ENCODE data around the gene NLRC5. TPM values are rescaled to one million over a fixed set of nuclear protein-coding genes. Genes with fewer than 3 reads are reported as not detected.
"Not testable (repeated sequence)": the region's sequence is repeated elsewhere in the genome, so short reads cannot be mapped to it uniquely, and the experiment has no call there.

The NLRC5 gene
- polyA plus RNA-seq, 1 donor from 2014 or later: 134 TPM

DNA sequence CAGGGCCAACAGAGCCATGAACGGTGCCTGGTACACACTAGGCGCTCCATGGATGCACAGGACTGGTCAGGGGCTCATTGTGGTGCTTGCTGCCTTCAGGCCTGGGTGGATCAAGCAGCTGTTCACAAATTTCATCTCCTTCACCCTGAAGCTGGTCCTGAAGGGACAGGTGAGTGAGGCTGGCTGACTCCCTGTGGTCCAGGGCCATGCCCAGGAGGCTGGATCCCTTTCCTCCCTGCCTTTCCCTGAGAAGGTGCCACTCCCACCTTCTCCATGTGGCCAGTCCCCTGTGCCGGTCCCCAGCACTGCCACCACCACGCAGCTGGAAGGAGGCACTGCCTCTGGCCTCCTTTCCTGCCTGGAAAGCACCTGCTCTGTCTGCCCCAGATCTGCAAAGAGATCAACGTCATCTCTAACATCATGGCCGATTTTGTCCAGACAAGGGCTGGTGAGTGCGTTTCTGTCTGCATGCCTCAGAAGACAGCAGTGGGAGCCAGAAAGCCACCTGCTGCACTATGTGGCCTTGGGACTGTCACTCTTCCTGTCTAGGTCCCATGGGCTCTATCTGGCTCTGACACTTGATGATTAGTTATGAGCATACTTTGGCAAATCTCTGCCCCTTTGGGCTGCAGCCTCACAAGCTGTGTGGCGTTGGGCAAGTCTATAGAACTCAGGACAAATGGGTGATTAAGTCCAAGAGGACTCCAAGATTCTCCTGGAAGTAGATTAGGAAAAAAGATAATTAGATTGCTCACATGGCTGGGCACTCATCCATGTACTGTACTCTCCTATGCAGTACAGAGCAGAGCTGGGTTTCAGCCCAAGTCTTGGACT, 18.2 kb upstream of the NLRC5 start:
- no peaks in the 10 kb centered on the region for H3K9me3 Mint-ChIP-seq
- H3K4me3 Mint-ChIP-seq: peak overlapping the region in 3 of 4 donors; percentile 38 to 85 (median 58)
- peak overlapping the region; percentile 90 to 100 (median 98) for H3K27ac Mint-ChIP-seq
- H3K4me1 Mint-ChIP-seq: peaks cover 41 to 60% (median 43%) of the 10 kb centered on the region in 3 donors
- H3K27me3 Mint-ChIP-seq: peaks cover 6% of the 10 kb centered on the region
- H3K36me3 Mint-ChIP-seq: peaks cover 4% of the 10 kb centered on the region

DNA sequence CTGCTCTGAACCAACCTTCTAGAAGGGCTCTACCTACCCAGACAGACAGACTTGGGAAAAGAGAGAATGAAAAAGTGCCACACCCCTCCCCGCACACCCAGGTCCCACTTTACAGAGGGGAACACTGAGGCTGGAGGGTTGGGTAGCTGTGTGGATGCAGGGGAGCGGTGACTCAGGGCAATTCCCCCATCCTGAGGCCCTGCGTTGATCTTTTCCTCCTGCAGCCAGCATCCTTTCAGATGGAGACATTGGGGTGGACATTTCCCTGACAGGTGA, 17.7 kb upstream of the NLRC5 start:
- Mint-ChIP-seq H3K27me3 (peaks cover 6% of the 10 kb centered on the region), H3K36me3 (peaks cover 4% of the 10 kb centered on the region), H3K4me1 (peaks cover 42 to 62% (median 47%) of the 10 kb centered on the region in 3 donors), H3K27ac (peak overlapping the region; percentile 90 to 100 (median 98)), H3K9me3 (no peaks in the 10 kb centered on the region), H3K4me3 (peak overlapping the region in 3 of 4 donors; percentile 38 to 79 (median 58))

DNA sequence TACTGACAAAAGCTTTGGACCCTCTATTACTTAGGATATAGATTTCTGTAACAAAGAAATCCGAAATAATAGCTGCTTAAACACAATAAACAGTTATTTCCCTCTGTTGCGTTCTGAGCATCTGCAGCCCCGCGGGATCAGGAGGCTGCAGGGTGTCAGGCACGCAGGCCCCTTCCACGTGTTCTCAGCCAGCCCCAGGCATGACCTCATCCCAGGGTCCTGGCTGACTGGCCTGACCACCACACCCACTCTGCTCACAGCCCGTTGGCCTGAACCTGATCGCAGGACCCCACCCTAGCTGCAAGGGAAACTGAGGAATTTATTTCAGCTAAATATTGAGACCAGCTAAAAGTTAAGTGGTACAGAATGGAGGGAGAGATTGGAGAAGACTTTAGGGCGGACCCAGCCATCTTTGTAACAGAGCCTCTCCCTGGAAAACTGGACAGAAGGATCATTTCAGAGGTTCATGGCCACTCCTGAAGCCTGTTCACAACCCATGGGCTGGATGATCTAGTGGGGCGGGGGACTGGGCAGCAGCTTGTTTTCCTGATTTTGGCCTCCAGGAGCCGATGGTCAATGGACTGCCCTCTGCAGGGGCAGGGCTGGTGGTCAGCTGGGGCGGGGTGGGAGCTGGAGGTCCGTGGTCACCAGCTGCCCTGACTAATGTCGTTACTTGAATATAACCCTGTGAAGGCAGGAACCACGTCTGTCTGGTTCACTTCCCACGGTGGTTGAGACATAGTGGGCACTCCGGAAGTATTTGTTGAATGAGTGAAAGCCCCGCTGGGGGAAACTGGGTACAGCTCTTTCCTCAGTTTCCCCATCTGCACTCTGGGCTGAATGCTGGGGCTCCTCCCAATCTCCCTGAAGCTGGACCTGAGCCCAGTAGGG, 16.7 kb upstream of the NLRC5 start:
- no peaks in the 10 kb centered on the region for H3K9me3 Mint-ChIP-seq
- peaks cover 4% of the 10 kb centered on the region for H3K36me3 Mint-ChIP-seq
- peak overlapping the region; percentile 83 to 99 (median 89) for H3K27ac Mint-ChIP-seq
- peaks cover 6% of the 10 kb centered on the region for H3K27me3 Mint-ChIP-seq
- H3K4me3 Mint-ChIP-seq: peak overlapping the region in 2 of 4 donors; percentile 58 to 66
- H3K4me1 Mint-ChIP-seq: peaks cover 46 to 64% (median 48%) of the 10 kb centered on the region in 3 donors

DNA sequence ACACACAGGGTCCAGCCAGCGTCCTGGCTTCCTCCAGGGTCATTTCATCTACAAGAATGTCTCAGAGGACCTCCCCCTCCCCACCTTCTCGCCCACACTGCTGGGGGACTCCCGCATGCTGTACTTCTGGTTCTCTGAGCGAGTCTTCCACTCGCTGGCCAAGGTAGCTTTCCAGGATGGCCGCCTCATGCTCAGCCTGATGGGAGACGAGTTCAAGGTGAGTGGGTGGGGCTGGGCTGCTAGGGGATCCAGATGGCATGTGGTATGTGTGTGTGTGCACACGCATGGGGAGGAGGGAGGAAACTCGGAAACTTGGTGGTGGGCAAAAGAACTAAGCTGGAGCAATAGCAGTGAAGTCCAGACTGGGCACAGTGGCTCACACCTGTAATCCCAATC, 16.1 kb upstream of the NLRC5 start:
- peaks cover 4% of the 10 kb centered on the region for H3K36me3 Mint-ChIP-seq
- H3K4me1 Mint-ChIP-seq: peaks cover 47 to 66% (median 48%) of the 10 kb centered on the region in 3 donors
- peak overlapping the region; percentile 89 to 99 (median 93) for H3K27ac Mint-ChIP-seq
- peaks cover 6% of the 10 kb centered on the region for H3K27me3 Mint-ChIP-seq
- H3K9me3 Mint-ChIP-seq: no peaks in the 10 kb centered on the region
- H3K4me3 Mint-ChIP-seq: peak overlapping the region in 2 of 4 donors; percentile 66 to 87

DNA sequence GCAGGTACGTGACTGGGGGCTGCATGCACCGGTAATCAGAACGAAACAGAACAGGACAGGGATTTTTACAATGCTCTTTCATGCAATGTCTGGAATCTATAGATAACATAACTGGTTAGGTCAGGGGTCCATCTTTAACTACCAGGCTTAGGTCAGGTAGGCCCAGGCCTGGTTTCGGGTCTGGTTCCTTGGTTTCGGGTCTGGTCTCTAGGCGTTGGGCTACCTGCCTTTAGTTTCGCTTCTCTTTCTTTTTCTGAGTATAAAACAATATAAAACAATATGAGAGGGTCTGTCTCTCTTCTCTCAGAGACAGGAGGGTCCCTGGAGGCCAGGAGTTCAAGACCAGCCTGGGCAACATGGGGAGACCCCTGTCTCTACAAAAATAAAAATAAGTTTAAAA, 15.5 kb upstream of the NLRC5 start:
- Mint-ChIP-seq H3K4me3 (peak overlapping the region; percentile 17 to 92 (median 60)), H3K4me1 (peaks cover 44 to 64% (median 51%) of the 10 kb centered on the region in 3 donors), H3K27ac (peak overlapping the region; percentile 89 to 99 (median 93))
- H3K36me3 Mint-ChIP-seq, H3K9me3 Mint-ChIP-seq, H3K27me3 Mint-ChIP-seq: not testable (repeated sequence)

DNA sequence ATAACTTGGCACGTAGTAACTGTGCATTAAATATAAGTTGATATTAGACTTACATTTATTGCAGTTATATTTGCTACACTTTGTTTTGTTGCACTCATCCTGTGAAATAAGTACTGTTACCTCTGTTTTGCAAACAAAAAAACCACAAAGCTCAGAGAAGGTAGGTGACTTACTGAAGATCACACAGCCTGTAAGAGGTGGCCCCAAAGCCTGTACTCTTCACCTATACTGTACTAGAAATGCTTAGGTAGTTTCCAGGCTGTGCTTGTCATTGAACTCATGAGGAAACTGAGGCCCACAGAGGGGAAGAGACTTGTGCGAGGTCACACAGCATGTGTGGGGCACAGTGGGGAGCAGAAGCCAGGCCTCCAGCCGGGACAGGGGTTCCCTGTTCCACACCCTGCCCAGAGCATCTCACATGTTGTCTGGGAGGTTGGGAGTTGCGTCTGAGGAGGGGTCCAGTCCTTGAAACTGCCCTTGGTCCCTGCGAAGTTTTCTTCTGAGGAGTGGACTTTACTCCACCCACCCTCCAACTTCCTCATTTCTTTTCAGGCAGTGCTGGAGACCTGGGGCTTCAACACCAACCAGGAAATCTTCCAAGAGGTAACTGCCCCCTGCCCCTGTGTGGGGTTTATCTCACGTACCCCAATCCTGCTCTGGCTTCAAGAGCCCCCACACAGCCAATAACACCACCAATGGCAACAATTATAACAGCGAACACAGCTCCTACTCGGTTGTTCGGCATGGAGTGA, 14.6 kb upstream of the NLRC5 start:
- H3K27me3 Mint-ChIP-seq: peaks cover 6% of the 10 kb centered on the region
- no peaks in the 10 kb centered on the region for H3K9me3 Mint-ChIP-seq
- H3K4me1 Mint-ChIP-seq: peaks cover 48 to 66% (median 57%) of the 10 kb centered on the region in 3 donors
- peaks cover 4% of the 10 kb centered on the region for H3K36me3 Mint-ChIP-seq
- peak overlapping the region in 2 of 3 donors; percentile 89 to 99 for H3K27ac Mint-ChIP-seq
- H3K4me3 Mint-ChIP-seq: peak overlapping the region in 2 of 4 donors; percentile 84 to 92

DNA sequence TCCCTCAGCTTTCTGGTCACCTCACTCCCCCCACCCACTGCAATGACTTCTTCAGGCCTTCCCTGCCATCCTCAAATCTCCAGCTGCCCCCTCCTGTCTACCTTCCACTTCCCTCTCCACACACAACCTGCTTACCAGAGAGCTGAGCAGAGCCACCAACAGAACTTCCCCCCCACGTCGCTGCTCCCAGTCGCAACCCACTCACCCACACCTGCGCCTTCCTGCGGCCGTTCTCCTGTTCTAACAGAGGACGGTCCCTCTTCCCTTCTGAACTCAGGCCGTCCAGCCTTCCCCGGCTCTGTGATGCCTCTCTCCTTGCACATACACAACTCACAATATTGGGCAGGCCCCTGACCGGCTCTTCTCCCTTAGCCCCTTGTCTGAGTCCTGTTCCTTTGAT, 13.6 kb upstream of the NLRC5 start:
- Mint-ChIP-seq H3K27ac (peak overlapping the region; percentile 27 to 89 (median 65)), H3K36me3 (peaks cover 4% of the 10 kb centered on the region), H3K27me3 (peaks cover 6% of the 10 kb centered on the region), H3K4me3 (peak overlapping the region in 2 of 4 donors; percentile 59 to 88), H3K4me1 (peaks cover 49 to 67% (median 61%) of the 10 kb centered on the region in 3 donors), H3K9me3 (no peaks in the 10 kb centered on the region)

DNA sequence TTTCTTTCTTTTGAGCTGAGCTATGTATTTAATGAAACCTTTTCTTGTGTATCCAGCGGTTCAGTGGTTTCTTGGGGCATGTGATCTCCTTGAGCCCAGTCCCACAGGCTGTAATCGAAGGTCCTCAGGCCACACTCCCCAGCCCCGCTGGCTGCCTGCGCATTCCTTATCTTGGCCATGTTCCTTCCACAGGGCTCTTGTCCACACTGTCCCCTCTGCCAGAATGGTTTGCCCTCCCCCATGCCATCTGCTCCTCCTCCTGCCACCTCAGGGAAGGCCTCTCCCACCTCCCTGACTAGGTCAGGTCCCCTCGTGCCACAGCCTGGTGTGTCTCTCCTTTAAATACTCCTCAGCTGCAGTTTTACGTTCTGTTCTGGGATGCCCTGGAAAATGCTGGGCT, 12.1 kb upstream of the NLRC5 start:
- peaks cover 2% of the 10 kb centered on the region for H3K36me3 Mint-ChIP-seq
- peaks cover 57 to 69% (median 68%) of the 10 kb centered on the region in 3 donors for H3K4me1 Mint-ChIP-seq
- H3K4me3 Mint-ChIP-seq: peak overlapping the region in 1 of 4 donors; percentile 58
- peaks cover 6% of the 10 kb centered on the region for H3K27me3 Mint-ChIP-seq
- no peaks in the 10 kb centered on the region for H3K9me3 Mint-ChIP-seq
- peak overlapping the region in 1 of 3 donors; percentile 60 for H3K27ac Mint-ChIP-seq

DNA sequence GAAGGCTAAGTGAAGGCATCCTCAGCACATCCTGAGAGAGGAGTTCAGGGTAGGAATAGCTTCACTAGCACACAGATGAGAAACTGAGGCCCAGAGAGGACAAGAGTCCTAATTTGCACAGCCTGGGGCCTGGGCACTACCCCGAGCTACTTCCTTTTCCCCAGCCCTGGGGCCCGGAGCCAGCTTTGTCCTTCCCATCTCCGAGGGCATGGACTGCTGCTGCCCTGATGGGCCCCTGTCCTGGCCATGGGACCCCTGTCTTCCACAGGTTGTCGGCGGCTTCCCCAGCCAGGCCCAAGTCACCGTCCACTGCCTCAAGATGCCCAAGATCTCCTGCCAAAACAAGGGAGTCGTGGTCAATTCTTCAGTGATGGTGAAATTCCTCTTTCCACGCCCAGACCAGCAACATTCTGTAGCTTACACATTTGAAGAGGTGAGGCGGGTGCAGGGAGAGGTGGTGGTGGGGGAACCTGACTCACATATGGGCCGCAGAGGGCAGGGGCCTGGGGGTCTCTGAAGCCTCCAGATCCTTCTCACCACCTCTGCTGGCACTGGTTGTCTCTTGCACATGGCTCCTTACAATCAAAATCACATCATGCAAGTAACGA, 11.4 kb upstream of the NLRC5 start:
- Mint-ChIP-seq H3K4me3 (no peak overlapping the region), H3K36me3 (peaks cover 4% of the 10 kb centered on the region), H3K27me3 (peaks cover 6% of the 10 kb centered on the region), H3K9me3 (no peaks in the 10 kb centered on the region), H3K4me1 (peaks cover 58 to 71% (median 70%) of the 10 kb centered on the region in 3 donors), H3K27ac (peak overlapping the region in 2 of 3 donors; percentile 14 to 60)

DNA sequence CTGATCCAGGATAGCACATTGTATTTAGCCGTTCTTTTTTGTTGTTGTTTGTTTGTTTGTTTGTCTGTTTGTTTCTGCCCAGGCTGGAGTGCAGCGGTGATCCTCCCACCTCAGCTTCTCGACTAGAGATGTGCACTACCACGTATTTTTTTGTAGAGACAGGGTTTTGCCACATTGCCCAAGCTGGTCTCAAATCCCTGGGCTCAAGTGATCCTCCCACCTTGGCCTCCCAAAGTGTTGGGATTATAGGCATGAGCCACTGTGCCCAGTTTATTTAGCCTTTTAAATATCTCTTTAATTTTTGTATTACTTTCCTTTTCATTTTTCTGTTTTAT, 9.2 kb upstream of the NLRC5 start:
- peak overlapping the region in 1 of 4 donors; percentile 32 for H3K4me3 Mint-ChIP-seq

DNA sequence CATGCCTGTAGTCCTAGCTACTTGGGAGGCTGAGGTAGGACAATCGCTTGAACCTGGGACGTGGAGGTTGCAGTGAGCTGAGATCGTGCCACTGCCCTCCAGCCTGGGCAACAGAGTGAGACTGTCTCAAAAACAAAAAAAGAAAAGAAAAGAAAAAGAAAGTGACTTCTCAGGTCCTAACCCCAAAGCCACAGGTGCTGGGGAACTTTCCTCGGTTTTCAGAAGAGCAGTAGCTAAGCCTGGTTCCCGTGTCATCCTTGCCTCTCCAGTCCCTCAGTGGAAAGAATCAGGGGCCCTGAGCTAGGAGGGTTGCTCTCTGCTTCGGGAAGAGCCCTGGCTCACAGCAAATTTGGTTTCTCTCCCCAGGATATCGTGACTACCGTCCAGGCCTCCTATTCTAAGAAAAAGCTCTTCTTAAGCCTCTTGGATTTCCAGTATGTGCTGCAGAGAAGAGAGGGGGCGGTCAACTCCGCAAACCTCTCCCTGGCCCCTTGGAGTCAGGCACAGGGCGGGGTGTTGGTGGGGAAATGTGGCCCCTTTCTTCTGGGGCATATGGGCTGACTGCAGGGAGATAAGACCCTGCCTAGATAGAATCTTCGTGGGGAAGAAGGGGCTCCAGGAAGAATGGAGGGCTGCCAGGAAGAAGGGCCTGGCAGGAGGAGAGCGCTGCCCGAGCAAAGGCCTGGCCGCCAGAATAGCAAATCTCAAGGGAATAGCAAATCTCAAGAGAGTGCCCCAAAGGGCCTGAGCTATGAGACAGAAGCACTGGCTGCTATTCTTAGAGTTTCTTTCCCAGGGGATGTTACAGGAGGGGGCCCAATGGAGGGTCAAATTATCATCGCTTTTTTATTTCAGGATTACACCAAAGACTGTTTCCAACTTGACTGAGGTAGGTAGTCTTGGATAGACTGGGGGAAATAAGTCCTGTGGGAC, 8.3 kb upstream of the NLRC5 start:
- Mint-ChIP-seq H3K4me3 (peak overlapping the region; percentile 46 to 95 (median 78)), H3K27ac (peak overlapping the region; percentile 65 to 92 (median 90)), H3K4me1 (peaks cover 51 to 60% (median 56%) of the 10 kb centered on the region in 3 donors), H3K9me3 (no peaks in the 10 kb centered on the region), H3K27me3 (no peaks in the 10 kb centered on the region), H3K36me3 (peaks cover 10% of the 10 kb centered on the region)

More for the DNA sequence above, 9.2 kb upstream of the NLRC5 start:
- Mint-ChIP-seq H3K4me1 (peaks cover 50 to 61% (median 60%) of the 10 kb centered on the region in 3 donors), H3K27me3 (no peaks in the 10 kb centered on the region), H3K9me3 (no peaks in the 10 kb centered on the region), H3K27ac (peak overlapping the region in 1 of 3 donors; percentile 1), H3K36me3 (peaks cover 10% of the 10 kb centered on the region)

DNA sequence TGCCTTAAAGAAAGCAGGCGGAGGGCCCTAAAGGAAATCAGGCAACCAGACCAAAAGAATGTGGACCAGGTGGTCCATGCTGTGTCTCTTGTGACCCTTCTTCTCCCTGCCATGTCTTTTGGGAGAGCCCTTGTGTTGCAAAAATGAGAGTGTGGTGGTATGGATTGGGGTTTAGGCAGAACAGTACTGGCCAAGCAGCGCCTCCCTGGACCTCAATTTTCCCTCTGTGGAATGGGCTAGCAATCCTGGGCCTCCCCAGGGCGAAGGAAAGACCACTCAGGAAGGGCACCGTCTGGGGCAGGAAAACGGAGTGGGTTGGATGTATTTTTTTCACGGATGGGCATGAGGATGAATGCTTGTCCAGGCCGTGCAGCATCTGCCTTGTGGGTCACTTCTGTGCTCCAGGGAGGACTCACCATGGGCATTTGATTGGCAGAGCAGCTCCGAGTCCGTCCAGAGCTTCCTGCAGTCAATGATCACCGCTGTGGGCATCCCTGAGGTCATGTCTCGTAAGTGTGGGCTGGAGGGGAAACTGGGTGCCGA, 7.6 kb upstream of the NLRC5 start:
- peak overlapping the region in 3 of 4 donors; percentile 46 to 95 (median 68) for H3K4me3 Mint-ChIP-seq
- peaks cover 48 to 58% (median 54%) of the 10 kb centered on the region in 3 donors for H3K4me1 Mint-ChIP-seq
- H3K27me3 Mint-ChIP-seq: no peaks in the 10 kb centered on the region
- H3K27ac Mint-ChIP-seq: peak overlapping the region; percentile 65 to 92 (median 90)
- H3K36me3 Mint-ChIP-seq: peaks cover 12% of the 10 kb centered on the region
- no peaks in the 10 kb centered on the region for H3K9me3 Mint-ChIP-seq

DNA sequence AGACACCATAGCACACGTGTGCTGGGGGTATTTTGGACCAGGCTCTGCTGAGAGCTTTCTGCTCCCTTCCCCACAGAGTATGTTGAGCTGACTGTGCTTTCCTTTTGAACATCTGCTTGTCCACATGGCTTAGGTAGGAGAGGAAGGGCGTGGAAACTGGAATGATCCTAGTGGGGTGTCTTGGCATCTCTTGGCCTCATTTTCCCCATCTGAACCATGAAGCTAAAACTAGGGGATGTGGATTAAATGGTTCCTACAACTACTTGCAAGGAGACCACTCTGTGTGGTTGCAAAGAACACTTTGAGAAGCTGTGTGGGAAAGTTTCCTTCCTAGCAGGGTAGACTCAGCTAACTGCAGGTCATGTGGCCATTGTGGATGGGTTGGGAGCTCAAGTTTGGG, 6.7 kb upstream of the NLRC5 start:
- H3K4me1 Mint-ChIP-seq: peaks cover 55 to 60% (median 57%) of the 10 kb centered on the region in 3 donors
- H3K36me3 Mint-ChIP-seq: peaks cover 12% of the 10 kb centered on the region
- no peaks in the 10 kb centered on the region for H3K27me3 Mint-ChIP-seq
- no peaks in the 10 kb centered on the region for H3K9me3 Mint-ChIP-seq
- peak overlapping the region in 2 of 3 donors; percentile 73 to 74 for H3K27ac Mint-ChIP-seq
- H3K4me3 Mint-ChIP-seq: peak overlapping the region in 2 of 4 donors; percentile 46 to 82

All from IgD-negative memory B cell (primary cell).